Neural cell (in vitro differentiated cells): ENCODE data around the gene BRD3OS.

ENCODE experiments used
- CTCF ChIP-seq: fragments of 450-650 bp; IDR thresholded peaks from 2 replicates; pipeline ENCODE4 v1.5.1; 2014; ENCODE audit warnings: antibody characterized with exemption, mild to moderate bottlenecking, moderate library complexity; ENCODE audit not compliant: poor library complexity, severe bottlenecking
- EP300 ChIP-seq: fragments of 450-650 bp; conservative IDR thresholded peaks from 2 replicates; pipeline ENCODE4 v1.6.1; 2014; ENCODE audit warnings: antibody characterized with exemption, mild to moderate bottlenecking, moderate library complexity; ENCODE audit not compliant: poor library complexity, severe bottlenecking
- EZH2 ChIP-seq: fragments of 200-600, 300-800 bp; shearing (Covaris generic), sonication (generic); IDR thresholded peaks from 2 replicates; pipeline ENCODE4 v1.6.1; 2014; ENCODE audit warnings: antibody characterized with exemption, low read length, borderline replicate concordance, mild to moderate bottlenecking; ENCODE audit not compliant: insufficient read depth, poor library complexity, severe bottlenecking

- TF ChIP-seq EZH2 (no peak), CTCF (no peak), EP300 (no peak)
Measured at GRCh38 chr9:133998915-133999595, 26.2 kb upstream of the BRD3OS start.
